Panc1 (cell line): Measurements from ENCODE around the gene PC. TPM values are rescaled to one million over a fixed set of nuclear protein-coding genes. Genes with fewer than 3 reads are reported as not detected.
A peak's percentile ranks its signal among the peaks of the same experiment; 100 is the strongest.

Experiments used
- ATAC-seq: fragments of 200-7000 bp; cut with Tn5 transposase; 2 replicates; pipeline ENCODE4 v1.9.1; 2020; ENCODE audit warnings: mild to moderate bottlenecking, moderate library complexity
- BruUV-seq: library from RNA; stranded (reverse); fragments of 400-500 nt; replicated peaks from 2 replicates; lab custom pipeline; 2021; lab: Mats Ljungman, UMichigan
- CTCF ChIA-PET: fragments of 300-600 bp; sonication (Branson Sonifier 250); formaldehyde crosslinking; loops from one replicate; lab custom pipeline; 2022; ENCODE audit warnings: antibody characterized with exemption; lab: Charles Lee
- POLR2A ChIA-PET: fragments of 300-600 bp; sonication (Branson Sonifier 250); formaldehyde crosslinking; loops from one replicate; lab custom pipeline; 2022; ENCODE audit warnings: antibody characterized with exemption; lab: Charles Lee
- DNase-seq: peaks from one replicate; pipeline ENCODE4 v3.0.0-alpha.2; 2010; ENCODE audit warnings: low read depth, low spot score
- H3K27ac ChIP-seq: 2 replicates; pipeline ENCODE4 v1.5.1; 2011; ENCODE audit warnings: mild to moderate bottlenecking, low read length, inconsistent platforms
- H3K27me3 ChIP-seq: fragments of 200-500 bp; sonication (Bioruptor generic); 2 replicates; pipeline ENCODE4 v1.6.0; 2014; ENCODE audit warnings: low read length, inconsistent platforms; ENCODE audit not compliant: control insufficient read depth, insufficient read depth
- H3K36me3 ChIP-seq: fragments of 200-500 bp; sonication (Bioruptor generic); 2 replicates; pipeline ENCODE4 v1.5.1; 2014; ENCODE audit warnings: inconsistent platforms, mild to moderate bottlenecking, low read length, moderate library complexity; ENCODE audit not compliant: control insufficient read depth, insufficient read depth
- H3K4me1 ChIP-seq: 2 replicates; pipeline ENCODE4 v1.5.1; 2011; ENCODE audit warnings: inconsistent platforms, mild to moderate bottlenecking, low read length, moderate library complexity; ENCODE audit not compliant: control insufficient read depth, insufficient read depth
- H3K4me3 ChIP-seq, 2 experiments: 2 replicates each; pipeline ENCODE4 v1.5.1; 2011 to 2012; ENCODE audit warnings: low read depth in 2 of 2, low read length in 2 of 2, mild to moderate bottlenecking in 2 of 2, inconsistent platforms in 1 of 2, moderate library complexity in 1 of 2
- H3K9me3 ChIP-seq: fragments of 200-500 bp; sonication (Bioruptor generic); 2 replicates; pipeline ENCODE4 v1.5.1; 2014; ENCODE audit warnings: low read depth, mild to moderate bottlenecking, inconsistent platforms, low read length, moderate library complexity; ENCODE audit not compliant: control insufficient read depth, insufficient read depth
- CTCF ChIP-seq: fragments of 450-650 bp; IDR thresholded peaks from 2 replicates; pipeline ENCODE4 v1.5.1; 2017; ENCODE audit warnings: mild to moderate bottlenecking
- POLR2AphosphoS5 ChIP-seq: IDR thresholded peaks from 2 replicates; pipeline ENCODE4 v1.6.1; 2012; ENCODE audit warnings: mild to moderate bottlenecking, low read depth, low read length, moderate library complexity
- REST ChIP-seq, 2 experiments: IDR thresholded peaks; 2 replicates each; pipeline ENCODE4 v1.6.1; 2011 to 2012; ENCODE audit warnings: low read depth in 2 of 2, control low read depth in 1 of 2, low read length in 1 of 2, mild to moderate bottlenecking in 1 of 2, moderate library complexity in 1 of 2; ENCODE audit not compliant: insufficient read depth in 1 of 2
- SIN3A ChIP-seq: IDR thresholded peaks from 2 replicates; pipeline ENCODE4 v1.6.1; 2012; ENCODE audit warnings: low read depth, mild to moderate bottlenecking, low read length, moderate library complexity, borderline replicate concordance; ENCODE audit not compliant: insufficient read depth
- TCF7L2 ChIP-seq: IDR thresholded peaks from 2 replicates; pipeline ENCODE4 v1.6.1; 2011; ENCODE audit warnings: mild to moderate bottlenecking, low read depth, low read length, inconsistent platforms
- in situ Hi-C: cut with HindIII; loops from 2 replicates; pipeline ENCODE4 v1.10.0; 2016; ENCODE audit warnings: low sequenced_read_pairs, low pct_unique_long_range_greater_than_20kb
- intact Hi-C: fragments of 100-400 bp; cut with micrococcal nuclease; formaldehyde crosslinking; loops from one replicate; pipeline ENCODE4 v1.10.0; 2022; ENCODE audit not compliant: unreplicated experiment
- total RNA-seq: library from RNA; stranded (reverse); gene quantifications from one replicate; pipeline ENCODE4 v1.2.1, GENCODE V29; 2021; ENCODE audit not compliant: unreplicated experiment

The PC gene
- total RNA-seq, 1 experiment from 2014 or later: 12.8 TPM

GRCh38 chr11:66868082-66868725, 90.0 kb downstream of the PC start:
- H3K4me1 ChIP-seq: peaks cover 8% of the 10 kb centered on the region
- BruUV-seq: no TSS peak
- no peak overlapping the region for H3K27ac ChIP-seq
- no peak for TF ChIP-seq POLR2AphosphoS5
- TF ChIP-seq REST (IDR thresholded peaks at IDR 0.05; ENCODE audit: insufficient read depth in 1 of 2, low read depth in 2 of 2, low read length in 1 of 2): no peak
- in situ Hi-C loops: no loop called here
- ChIA-PET POLR2A (no interaction called here), CTCF (interaction anchor here (0.5 to 1.1 kb wide), 4 partner anchors 12 to 72 kb away, joined by 3 to 8 read pairs (median 4); no protein-coding TSS in a partner anchor)
- DNase-seq (no peak), ATAC-seq (no peak)
- H3K4me3 ChIP-seq: no peak overlapping the region
- H3K36me3 ChIP-seq: no peaks in the 10 kb centered on the region
- intact Hi-C loops: no loop called here
- no peaks in the 10 kb centered on the region for H3K27me3 ChIP-seq
- no peaks in the 10 kb centered on the region for H3K9me3 ChIP-seq

GRCh38 chr11:66867425-66868040, 90.7 kb downstream of the PC start:
- BruUV-seq: no TSS peak
- H3K27me3 ChIP-seq: no peaks in the 10 kb centered on the region
- intact Hi-C loops: no loop called here
- no peaks in the 10 kb centered on the region for H3K9me3 ChIP-seq
- DNase-seq: no peak
- H3K4me1 ChIP-seq: peaks cover 8% of the 10 kb centered on the region
- H3K4me3 ChIP-seq: no peak overlapping the region
- peak; percentile 32; the same call in 1 of the 2 replicates for ATAC-seq
- no peaks in the 10 kb centered on the region for H3K36me3 ChIP-seq
- no peak for TF ChIP-seq TCF7L2
- TF ChIP-seq REST (IDR thresholded peaks at IDR 0.05; ENCODE audit: insufficient read depth in 1 of 2, low read depth in 2 of 2, low read length in 1 of 2): no peak
- no peak for TF ChIP-seq SIN3A
- TF ChIP-seq POLR2AphosphoS5: no peak
- TF ChIP-seq CTCF: peak; percentile 47; the same call in 1 of the 2 replicates
- in situ Hi-C loops: no loop called here
- ChIA-PET POLR2A (interaction anchor here (0.6 kb wide), 1 partner anchor 36 kb away, joined by 3 read pairs; no protein-coding TSS in a partner anchor), CTCF (interaction anchor here (0.5 to 1.1 kb wide), 4 partner anchors 12 to 72 kb away, joined by 3 to 8 read pairs (median 4); no protein-coding TSS in a partner anchor)
- H3K27ac ChIP-seq: no peak overlapping the region
